Measurements from ENCODE around the gene HIF1A.
"Not testable (repeated sequence)": the region's sequence is repeated elsewhere in the genome, so short reads cannot be mapped to it uniquely, and the experiment has no call there.

Gene HIF1A

DNA sequence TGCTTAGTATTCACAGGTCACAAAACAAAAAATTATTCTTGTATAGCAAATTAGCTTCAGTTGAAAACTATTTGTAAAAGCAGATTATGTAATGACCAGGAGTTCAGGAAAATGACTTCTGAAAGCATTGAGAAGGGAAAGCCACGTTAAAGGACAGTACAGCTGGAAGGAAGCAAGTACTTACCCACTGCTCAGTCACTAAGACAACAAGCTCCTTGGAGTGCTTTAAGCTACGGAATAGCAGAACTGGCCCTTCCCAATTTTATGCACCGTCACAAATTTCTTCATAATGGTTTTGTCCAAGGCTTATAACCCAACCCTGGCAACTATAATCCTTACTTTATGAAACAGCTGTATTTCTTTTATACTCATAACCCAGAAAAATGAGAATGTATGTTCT lies 54.0 kb downstream of the HIF1A start:
- DNase-seq (ENCODE audit: low read depth in 2 of 2), result no peak

DNA sequence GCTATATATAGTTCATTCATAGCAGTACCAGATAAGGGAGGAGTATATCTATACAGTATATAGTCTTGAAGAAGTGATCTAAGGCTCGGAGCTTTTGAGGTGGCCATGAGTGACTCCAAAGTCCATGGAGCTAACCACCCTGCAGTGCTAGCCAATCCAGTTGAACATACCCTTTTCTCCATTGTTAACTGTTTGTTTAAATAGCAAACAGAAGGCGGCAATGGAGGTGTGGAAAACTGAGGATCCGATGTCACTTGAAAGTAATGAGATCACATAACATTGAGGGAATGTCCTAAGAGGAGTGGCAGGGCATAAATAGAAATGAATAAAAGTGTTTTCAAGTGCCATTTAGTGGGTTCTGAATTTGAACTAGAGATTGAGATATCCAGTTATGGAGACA lies 54.6 kb downstream of the HIF1A start:
- DNase-seq (ENCODE audit: low read depth in 2 of 2), result no peak

DNA sequence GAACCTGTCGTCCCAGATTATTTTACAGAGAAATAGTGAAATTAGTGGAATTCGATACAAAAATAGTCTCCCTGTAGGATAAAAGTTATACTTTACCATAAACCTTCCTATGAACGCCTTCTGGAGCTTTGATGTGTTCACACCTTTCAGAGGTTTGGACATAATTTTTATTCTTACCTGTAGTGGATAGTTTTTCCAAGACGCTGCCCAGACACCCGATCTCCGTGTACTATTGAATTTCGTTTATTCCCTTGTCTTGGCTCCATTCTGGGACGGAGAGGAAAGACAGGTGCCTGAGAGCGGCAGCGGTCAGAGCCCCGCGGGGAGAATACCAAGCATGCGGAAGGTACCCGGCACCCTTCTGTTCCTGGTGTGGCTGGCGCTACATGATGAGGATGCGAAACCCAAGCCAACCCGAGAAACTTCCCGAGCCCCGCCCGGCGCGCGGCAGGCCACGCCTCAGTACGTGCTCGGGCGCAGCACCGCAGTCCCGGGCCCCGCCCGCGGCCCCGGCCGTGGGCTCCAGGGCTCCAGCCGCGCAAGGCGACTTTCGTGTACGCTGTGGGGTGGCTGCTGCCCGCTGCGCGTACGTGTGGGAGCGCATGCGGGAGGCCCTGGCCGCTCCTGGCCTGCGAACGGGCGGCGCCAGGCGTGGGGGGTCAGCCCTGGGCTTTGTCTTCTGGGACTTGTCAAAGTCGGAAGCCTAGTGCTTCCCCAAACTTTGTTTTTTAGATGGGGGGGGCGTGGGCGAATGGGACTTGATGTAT lies 55.6 kb downstream of the HIF1A start:
- DNase-seq (ENCODE audit: low read depth in 2 of 2), result peak; percentile 73 to 78

DNA sequence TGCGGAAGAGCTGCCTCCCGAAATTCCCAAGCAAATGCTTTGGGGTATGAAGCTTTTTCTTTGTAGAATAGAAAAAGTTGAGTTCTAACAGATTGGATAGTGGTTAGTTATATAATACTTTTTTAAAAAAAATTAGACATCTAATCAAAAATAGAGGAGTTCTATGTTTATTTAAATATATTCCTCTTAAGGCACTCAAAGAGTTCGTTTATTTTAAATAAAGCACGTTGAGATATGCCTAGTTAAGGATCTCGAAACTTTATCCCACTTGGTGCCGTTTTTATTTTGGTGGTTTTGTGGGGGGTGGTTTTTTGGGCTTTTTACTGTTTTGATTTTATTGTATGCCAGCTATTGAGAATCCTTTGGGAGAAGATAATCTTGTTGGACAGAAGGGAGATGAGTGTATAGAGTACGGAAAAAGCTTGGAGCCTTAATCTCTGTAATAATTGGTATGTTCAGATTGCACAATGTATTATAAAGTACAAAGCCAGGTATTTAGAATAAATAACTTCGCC lies 56.2 kb downstream of the HIF1A start:
- no peak for DNase-seq (ENCODE audit: low read depth in 2 of 2)

DNA sequence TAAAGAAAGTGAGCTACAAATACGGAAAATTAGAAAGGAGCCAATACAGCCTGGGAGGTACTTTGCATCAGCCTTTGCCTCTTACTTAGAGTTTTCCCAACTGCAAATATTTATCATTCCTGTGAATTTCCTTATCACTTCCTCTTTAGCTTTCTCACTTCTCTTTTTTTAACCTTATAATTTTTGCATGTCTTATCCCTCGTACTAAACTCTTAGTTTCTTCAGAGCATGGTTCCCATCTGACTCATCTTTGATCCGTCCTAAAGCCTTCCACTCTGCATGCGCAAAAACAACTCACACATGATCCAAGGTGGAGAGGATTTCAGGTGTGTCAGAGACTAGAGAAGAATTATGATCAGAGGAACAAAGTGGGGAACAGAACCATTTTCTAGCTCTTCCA lies 57.3 kb downstream of the HIF1A start:
- no peak for DNase-seq (ENCODE audit: low read depth in 2 of 2)

DNA sequence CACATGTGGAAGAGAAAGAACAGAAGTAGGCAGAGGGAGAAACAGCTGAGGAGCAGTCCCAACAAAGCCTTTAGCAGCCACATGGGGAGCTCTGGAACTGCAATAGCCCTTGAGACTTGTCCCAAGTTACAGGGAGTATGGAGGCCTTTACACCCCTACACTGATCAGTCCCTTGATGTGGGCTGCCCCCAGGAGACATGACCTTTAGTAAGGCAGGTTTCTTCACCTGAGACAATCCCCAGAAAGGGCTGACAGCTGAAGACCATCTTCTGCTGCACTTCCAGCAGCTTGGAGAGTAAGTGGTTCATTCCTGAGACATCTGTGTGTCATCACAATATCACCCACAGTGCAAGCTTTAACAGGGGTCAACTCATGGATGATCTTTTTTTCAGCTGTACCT lies 58.3 kb downstream of the HIF1A start:
- DNase-seq (ENCODE audit: low read depth in 2 of 2), result no peak

DNA sequence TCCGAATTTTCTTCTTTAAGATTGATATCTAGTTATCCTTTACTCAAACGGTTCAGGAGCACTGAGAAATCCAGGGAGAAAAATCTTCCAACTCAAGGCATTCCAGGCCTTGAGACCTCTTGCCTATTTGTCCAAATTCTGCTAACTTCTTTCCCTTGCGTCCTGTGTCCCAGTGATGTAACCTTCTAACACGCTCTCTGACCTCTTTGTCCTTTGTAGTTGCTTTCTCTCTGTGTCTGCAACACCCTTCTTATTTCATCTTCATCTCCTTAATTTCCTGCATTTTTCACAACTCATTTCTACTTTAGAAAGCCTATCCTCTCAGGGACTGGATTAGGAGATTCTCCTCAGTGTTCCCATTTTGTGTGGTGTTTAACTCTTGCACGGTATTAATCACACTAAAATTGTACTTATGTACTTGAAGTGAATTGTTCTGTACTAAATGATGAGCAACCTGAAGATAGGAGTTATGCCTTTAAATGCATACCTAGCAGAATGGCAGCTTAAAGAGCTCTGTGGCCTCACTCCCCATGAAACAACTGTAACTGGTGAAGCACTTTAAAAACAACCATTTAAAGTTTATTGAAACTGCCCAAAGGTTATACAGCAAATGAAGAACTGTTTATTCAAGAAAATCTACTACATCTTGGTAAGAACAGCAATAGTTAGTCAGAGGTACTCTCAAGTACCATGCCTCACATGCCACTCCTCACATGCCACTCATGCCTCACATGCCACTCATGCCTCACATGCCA lies 59.5 kb downstream of the HIF1A start:
- DNase-seq (ENCODE audit: low read depth in 2 of 2), result no peak

DNA sequence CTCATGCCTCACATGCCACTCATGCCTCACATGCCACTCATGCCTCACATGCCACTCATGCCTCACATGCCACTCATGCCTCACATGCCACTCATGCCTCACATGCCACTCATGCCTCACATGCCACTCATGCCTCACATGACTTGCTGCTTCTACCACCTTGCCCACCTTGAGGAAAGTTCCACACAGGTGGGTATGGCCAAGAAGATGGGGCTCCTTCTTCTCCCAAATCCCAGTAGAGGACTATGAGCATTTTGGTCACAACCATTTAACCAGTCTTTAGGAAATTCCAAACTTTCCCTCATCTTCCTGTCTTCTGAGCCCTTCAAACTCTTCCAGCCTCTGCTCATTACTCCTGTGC lies 60.0 kb downstream of the HIF1A start:
- DNase-seq (ENCODE audit: low read depth in 2 of 2), result not testable (repeated sequence)

DNA sequence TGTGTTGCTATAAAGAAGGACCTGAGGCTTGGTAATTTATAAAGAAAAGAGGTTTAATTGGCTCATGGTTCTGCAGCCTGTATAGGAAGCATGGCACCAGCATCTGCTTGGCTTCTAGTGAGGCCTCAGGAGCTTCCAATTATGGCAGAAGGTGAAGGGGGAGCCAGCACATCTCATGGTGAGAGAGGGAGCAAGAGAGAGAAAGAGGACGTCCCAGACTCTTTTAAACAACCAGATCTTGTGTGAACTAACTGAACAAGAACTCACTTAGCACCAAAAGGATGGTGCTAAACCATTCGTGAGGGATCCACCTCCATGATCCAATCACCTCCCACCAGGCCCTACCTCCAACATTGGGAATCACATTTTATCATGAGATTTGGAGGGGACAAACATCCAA lies 60.8 kb downstream of the HIF1A start:
- no peak for DNase-seq (ENCODE audit: low read depth in 2 of 2)

DNA sequence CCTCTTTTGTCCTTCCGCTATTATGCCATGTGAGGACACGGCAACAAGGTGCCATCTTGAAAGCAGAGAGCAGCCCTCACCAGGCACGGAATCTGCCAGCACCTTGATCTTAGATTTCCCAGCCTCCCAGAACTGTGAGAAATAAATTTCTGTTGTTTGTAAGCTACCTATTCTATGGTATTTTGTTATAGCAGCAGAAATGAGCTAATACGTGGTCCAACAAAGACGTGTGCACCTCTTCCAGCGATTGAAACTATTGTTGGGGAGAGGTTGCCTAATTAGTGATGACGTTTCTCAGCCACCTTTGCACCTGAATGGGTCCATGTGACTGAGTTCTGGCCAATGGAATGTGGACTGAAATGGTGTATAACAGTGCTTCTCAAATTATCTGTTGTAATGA lies 64.6 kb downstream of the HIF1A start:
- DNase-seq (ENCODE audit: low read depth in 2 of 2), result no peak

DNA sequence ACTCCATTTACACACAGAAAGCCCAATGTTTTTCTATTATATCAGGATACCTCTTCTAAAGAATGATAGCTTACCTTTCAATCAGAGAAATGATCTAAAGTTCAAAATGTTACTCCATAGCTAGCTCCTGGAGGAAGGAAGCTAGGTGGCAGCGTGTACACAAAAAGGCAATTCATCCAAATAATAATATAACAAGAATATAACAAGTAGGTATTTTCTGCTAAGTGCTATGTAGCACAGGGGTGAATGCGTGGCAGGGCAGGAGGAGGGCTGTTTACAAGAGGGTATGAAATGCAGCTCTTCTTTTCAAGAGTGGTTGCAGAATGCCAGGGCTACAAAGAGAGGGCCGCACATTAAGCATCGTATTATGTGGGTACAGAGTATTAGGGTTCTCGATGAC lies 66.2 kb downstream of the HIF1A start:
- no peak for DNase-seq (ENCODE audit: low read depth in 2 of 2)

DNA sequence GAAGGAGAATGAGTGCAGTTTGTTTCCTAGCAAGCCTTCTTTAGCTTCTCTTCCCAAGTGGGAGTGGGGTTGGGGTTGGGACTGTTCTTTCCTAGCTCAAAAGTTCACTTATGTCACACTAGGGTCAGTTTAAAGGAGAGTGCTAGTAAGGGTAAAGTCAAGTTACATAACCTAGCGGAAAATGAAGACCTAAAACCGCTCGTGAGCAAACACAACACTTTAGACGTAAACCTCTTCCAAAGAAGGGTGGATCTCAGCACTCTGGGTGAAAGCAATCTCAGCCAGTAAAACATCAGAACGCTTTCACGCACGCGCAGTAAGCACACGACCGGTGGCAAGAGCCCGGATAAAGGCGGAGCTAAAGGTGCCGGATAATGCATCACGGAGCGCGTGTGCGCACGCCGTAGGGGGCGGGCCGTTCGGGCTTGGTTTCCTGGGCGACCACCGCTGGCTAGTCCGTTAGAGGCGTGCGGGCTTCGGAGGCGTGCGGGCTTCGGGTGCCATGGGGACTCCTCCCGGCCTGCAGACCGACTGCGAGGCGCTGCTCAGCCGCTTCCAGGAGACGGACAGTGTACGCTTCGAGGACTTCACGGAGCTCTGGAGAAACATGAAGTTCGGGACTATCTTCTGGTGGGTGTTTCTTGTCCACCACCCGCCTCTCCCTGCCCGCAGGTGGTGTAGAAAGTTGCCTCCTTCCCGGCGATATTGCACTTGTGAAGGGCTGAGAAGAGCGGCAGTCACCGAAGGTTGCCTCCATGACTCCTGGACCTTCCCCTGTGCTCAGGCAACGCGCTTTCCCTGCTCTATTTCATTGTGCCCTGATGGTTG lies 66.9 kb downstream of the HIF1A start, which contains the start of gene SNAPC1:
Gene SNAPC1 (plus strand): TSS at position 462 of the 828 bp plus-strand sequence. CDS start 41 bp downstream, at position 503.
- DNase-seq (ENCODE audit: low read depth in 2 of 2), result peak; percentile 93 to 96

DNA sequence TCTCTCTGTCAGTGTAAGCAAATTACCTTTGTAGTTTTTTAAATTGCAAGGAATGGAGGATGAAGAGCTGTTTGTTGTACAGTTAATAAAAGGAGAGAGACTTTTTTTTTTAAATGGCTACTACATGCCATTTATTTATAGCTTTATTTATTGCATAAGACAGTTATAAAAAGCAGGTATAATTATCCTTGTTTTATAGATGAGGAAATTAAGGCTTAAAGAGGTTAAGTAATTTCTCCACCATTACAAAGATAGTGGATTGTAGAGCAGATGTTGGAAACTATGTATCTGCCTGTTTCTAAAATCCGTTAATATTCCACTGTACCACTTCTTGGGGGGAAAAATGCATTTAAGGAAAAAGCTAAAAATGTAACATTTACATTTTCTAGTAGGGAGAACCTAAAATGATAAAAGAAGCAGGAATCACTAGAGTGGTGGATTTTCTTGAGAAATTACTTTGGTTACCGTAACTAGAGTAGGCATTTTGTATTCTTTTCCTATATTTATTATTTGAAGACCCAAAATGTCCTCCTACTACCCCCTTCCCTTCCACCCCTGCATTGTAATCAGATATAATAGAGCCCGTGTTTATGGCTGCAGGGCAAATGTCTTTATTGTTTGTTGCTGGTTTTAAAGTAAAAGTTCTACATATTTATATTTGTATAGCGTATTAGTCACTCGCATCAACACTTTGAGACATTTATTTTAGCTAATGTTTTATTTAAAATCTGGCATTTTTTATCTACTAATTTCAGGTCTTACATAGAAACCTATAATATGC lies 69.2 kb downstream of the HIF1A start:
- no peak for DNase-seq (ENCODE audit: low read depth in 2 of 2)

DNA sequence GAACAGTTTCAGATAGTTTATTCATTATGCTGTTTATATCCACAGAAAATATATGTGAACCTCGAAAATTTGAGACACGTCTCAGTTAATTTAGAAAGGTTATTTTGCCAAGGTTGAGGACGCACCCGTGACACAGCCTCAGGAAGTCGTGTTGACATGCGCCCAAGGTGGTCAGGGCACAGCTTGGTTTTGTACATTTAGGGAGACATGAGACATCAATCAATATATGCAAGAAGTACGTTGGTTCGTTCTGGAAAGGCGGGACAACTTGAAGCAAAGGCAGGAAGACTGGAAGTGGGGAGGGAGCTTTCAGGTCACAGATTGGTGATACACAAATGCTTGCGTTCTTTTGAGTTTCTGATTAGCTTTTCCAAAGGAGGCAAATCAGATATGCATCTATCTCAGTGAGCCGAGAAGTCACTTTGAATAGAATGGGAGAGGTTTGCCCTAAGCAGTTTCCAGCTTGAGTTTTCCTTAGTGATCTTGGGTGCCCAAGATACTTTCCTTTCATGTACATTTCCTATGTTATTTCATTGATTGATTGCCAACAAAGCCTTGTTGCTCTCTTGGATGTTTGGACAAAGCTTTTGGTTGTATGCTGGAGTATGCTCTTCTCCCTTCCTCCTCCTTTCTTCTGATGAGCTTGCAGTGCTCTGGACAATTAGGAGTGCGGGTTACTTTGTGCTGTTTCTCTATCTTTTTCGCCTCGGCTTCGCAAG lies 70.1 kb downstream of the HIF1A start:
- no peak for DNase-seq (ENCODE audit: low read depth in 2 of 2)

DNA sequence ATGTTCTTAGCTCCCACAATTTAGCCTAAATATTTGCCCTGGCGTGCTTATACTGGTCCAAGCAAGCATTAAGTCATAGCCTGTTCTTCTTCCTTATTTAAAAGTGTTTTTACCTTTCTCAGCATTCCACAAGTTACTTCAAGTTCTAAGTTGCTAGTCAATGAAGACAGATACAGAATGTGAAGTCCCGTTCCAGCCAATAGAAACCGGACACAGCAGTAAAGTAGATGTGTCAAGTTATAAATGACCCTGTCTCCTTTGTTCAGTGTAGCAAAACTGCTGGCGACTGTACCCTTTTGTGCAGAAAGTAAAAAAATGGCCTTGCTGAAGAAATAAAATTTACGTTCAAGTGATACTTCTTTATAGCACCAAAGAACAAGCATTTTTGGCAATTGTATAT lies 70.8 kb downstream of the HIF1A start:
- DNase-seq (ENCODE audit: low read depth in 2 of 2), result no peak

DNA sequence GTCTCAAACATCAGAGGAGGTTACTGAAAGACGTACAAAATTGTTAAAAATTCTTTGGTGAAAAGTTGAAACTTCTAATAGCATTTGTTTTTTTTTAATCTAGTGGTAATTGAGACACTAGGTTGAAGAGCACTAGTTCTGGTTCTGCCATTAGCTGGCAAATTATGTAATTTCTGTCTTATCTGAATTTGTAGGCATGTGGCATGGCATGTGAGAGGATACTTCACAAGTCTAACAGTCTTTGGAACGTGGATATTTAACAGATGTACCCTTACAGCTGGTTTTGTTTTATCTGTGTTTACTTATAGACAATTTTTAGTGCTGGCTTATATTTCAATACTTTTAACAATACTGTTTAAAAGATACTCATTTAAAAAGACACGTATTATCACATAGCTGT lies 72.9 kb downstream of the HIF1A start:
- DNase-seq (ENCODE audit: low read depth in 2 of 2), result no peak

DNA sequence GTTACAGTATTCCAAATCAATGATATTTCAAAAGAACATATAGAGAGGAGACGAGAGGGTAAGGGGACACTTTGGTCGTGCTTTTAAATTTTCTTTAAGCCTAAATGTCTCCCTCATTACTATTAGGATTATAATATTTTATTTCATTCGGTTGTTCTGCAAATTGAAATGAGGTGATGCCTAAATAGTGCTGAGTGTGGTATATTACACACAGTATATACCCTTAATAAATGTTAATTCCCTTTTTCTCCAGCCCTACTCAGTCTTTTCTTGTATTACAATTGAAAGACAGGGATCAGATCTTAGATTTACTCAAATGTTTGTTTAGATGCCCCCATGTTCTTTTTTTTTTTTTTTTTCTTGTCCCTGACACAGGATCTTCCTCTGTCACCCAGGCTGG lies 74.6 kb downstream of the HIF1A start:
- DNase-seq (ENCODE audit: low read depth in 2 of 2), result no peak

DNA sequence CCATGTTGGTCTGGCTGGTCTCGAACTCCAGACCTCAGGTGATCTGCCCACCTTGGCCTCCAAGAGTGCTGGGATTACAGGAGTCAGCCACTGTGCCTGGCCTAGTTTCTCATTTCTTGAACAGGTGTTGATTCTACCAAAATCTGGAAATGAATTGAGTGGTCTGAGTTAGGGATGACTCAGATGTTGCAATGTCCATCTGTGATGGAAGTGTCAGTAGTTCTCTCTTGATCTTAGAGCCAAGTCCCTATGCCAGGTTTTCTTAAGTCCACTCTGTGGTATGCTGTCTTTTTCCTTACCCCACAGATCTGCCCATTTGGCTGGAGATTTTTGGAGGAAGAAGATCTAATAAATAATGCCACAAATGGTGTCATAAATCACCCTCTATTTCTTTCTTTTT lies 79.5 kb downstream of the HIF1A start:
- no peak for DNase-seq (ENCODE audit: low read depth in 2 of 2)

DNA sequence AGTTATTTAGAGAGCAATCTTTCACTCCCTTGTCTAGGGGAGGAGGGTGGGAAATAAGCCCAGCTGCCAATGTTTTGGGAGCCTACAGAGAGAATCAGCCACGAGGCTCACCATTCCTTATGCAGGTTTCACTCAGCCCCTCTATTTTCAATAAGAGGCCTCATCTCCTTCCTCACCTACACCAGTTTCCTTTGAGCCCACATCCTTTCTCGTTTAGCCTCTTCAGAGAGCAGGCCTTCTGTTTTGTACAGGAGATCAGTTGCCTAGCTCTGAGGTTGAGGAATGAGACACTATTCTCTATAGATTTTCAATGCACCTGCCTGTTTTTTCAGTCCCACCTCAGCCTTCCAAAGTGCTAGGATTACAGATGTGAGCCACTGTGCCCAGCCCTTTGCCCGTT lies 84.8 kb downstream of the HIF1A start:
- DNase-seq (ENCODE audit: low read depth in 2 of 2), result no peak

DNA sequence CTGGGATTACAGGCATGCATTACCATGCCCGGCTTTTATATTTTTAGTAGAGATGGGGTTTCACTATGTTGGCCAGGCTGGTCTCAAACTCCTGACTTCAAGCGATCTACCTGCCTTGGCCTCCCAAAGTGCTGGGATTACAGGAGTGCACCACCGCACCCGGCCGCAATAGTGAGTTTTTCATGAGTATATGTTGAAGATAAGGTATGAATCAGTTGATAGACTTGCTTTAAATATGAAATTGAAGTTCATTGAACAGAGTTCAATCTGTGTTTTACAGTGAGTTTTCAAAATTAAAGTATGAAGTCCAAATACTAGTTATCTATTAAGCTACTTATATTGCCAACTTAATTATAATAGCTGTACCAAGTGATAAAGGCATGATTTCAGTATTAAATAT lies 102.0 kb downstream of the HIF1A start:
- DNase-seq (ENCODE audit: low read depth in 2 of 2), result no peak

All from stimulated activated CD4-positive, alpha-beta T cell treated with anti-CD3 and anti-CD28 coated beads, Interleukin-15, amount 100 ng/mL, for 48 hours (primary cell).